K562 (cell line): ENCODE measurements around the gene RPL22L1. TPM values are rescaled to one million over a fixed set of nuclear protein-coding genes. Genes with fewer than 3 reads are reported as not detected.
A peak's percentile ranks its signal among the peaks of the same experiment; 100 is the strongest.

Source experiments
- ATAC-seq: fragments of 200-7000 bp; cut with Tn5 transposase; 3 replicates; pipeline ENCODE4 v1.9.1; 2020; ENCODE audit warnings: moderate library complexity
- BruUV-seq: library from RNA; stranded (reverse); fragments of 400-500 nt; replicated peaks from 2 replicates; lab custom pipeline; 2021; lab: Mats Ljungman, UMichigan
- CTCF ChIA-PET: fragments of 300-600 bp; formaldehyde crosslinking; extraction: SDS; loops from one replicate; lab custom pipeline; 2021; ENCODE audit warnings: low intra/inter-chr PET ratio; lab: Yijun Ruan, JAX
- POLR2A ChIA-PET: fragments of 300-600, 350-650 bp; sonication (Branson Sonifier 250); formaldehyde crosslinking; extraction: SDS; loops from one replicate; lab custom pipeline; 2021; ENCODE audit warnings: antibody characterized with exemption, inconsistent platforms; lab: Yijun Ruan, JAX
- DNase-seq, 4 experiments: peaks; one replicate each; pipeline versions ENCODE4 v3.0.0 to v3.0.0-alpha.2; 2011 to 2018; ENCODE audit warnings: low spot score in 3 of 4, mixed read lengths in 3 of 4; ENCODE audit errors: extremely low read depth in 1 of 4
- FAIRE-seq: peaks from 2 replicates; lab custom pipeline; 2011; peaks lifted over from hg19 to GRCh38; lab: Jason Lieb, UNC
- H2AFZ ChIP-seq: 2 replicates; pipeline ENCODE4 v1.6.0; 2011; ENCODE audit warnings: low read depth, low read length, control low read depth, inconsistent platforms
- H3K27ac ChIP-seq: fragments of 200-600 bp; 3 replicates; pipeline ENCODE4 v1.8.0; 2011; ENCODE audit warnings: low read depth, mild to moderate bottlenecking, control low read depth, inconsistent platforms, low read length, moderate library complexity, mixed read lengths; ENCODE audit errors: extremely low read depth
- H3K27me3 ChIP-seq, 2 experiments: fragments of 300-600 bp in 1 of 2; 2 replicates in 1 of 2; 3 replicates in 1 of 2; pipeline versions ENCODE4 v1.6.0 to v1.8.0; 2011; ENCODE audit warnings: inconsistent platforms in 2 of 2, low read length in 2 of 2, mild to moderate bottlenecking in 1 of 2, mixed read lengths in 1 of 2, moderate library complexity in 1 of 2; ENCODE audit not compliant: control insufficient read depth in 2 of 2, insufficient read depth in 2 of 2
- H3K36me3 ChIP-seq: fragments of 300-600 bp; 3 replicates; pipeline ENCODE4 v1.8.0; 2011; ENCODE audit warnings: mild to moderate bottlenecking, low read length, inconsistent platforms; ENCODE audit not compliant: control insufficient read depth, insufficient read depth
- H3K4me1 ChIP-seq, 2 experiments: fragments of 200-600 bp in 1 of 2; replicated peaks in 1 of 2; 2 replicates in 1 of 2; 3 replicates in 1 of 2; pipeline versions ENCODE4 v1.5.1 to v1.8.0; 2011; ENCODE audit warnings: inconsistent platforms in 2 of 2, low read length in 2 of 2, mild to moderate bottlenecking in 1 of 2, mixed read lengths in 1 of 2, moderate library complexity in 1 of 2; ENCODE audit not compliant: control insufficient read depth in 2 of 2, insufficient read depth in 2 of 2
- H3K4me2 ChIP-seq: 2 replicates; pipeline ENCODE4 v1.6.1; 2011; ENCODE audit warnings: low read length, control low read depth, inconsistent platforms, mixed read lengths; ENCODE audit not compliant: insufficient read depth
- H3K4me3 ChIP-seq: fragments of 200-600 bp; sonication (generic), shearing (Covaris generic); 2 replicates; pipeline ENCODE4 v1.5.1; 2016; ENCODE audit warnings: control low read depth, inconsistent platforms
- H3K79me2 ChIP-seq: fragments of 200-600 bp; 3 replicates; pipeline ENCODE4 v1.8.0; 2011; ENCODE audit warnings: low read length, inconsistent platforms; ENCODE audit not compliant: control insufficient read depth, insufficient read depth
- H3K9ac ChIP-seq, 2 experiments: 2 replicates each; pipeline versions ENCODE4 v1.6.0 to v1.6.1; 2011; ENCODE audit warnings: low read depth in 2 of 2, low read length in 2 of 2, control low read depth in 1 of 2, inconsistent platforms in 1 of 2, mild to moderate bottlenecking in 1 of 2, mixed read lengths in 1 of 2; ENCODE audit not compliant: insufficient read depth in 1 of 2
- H3K9me1 ChIP-seq: one replicate; pipeline ENCODE4 v1.6.0; 2011; ENCODE audit warnings: inconsistent platforms, mild to moderate bottlenecking, low read length, moderate library complexity; ENCODE audit not compliant: control insufficient read depth, insufficient read depth
- H3K9me3 ChIP-seq: replicated peaks from 2 replicates; pipeline ENCODE4 v1.5.1; 2011; ENCODE audit warnings: low read depth, low read length, inconsistent platforms; ENCODE audit not compliant: control insufficient read depth, insufficient read depth
- H4K20me1 ChIP-seq: replicated peaks from 2 replicates; pipeline ENCODE4 v1.6.1; 2011; ENCODE audit warnings: low read length, inconsistent platforms, mixed read lengths; ENCODE audit not compliant: control insufficient read depth, insufficient read depth
- BRD9 ChIP-seq: fragments of 450-650 bp; IDR thresholded peaks from 2 replicates; pipeline ENCODE4 v1.6.1; 2018; ENCODE audit warnings: low read depth; ENCODE audit not compliant: partially characterized antibody
- C11orf30 ChIP-seq: fragments of 450-650 bp; IDR thresholded peaks from 2 replicates; pipeline ENCODE4 v1.6.1; 2016; ENCODE audit warnings: low read depth, mild to moderate bottlenecking
- CEBPG ChIP-seq, 3 experiments: fragments of 200-800 bp in 1 of 3; sonication (Bioruptor generic) in 1 of 3; sonication (generic) in 1 of 3; formaldehyde crosslinking in 1 of 3; IDR thresholded peaks in 2 of 3; conservative IDR thresholded peaks in 1 of 3; 2 replicates each; pipeline versions ENCODE4 v1.6.1 to v1.8.0; 2016 to 2022; ENCODE audit warnings: missing compliant biosample characterization in 2 of 3, missing genetic modification characterization in 2 of 3, mild to moderate bottlenecking in 1 of 3, missing genetic modification reagents in 1 of 3
- DLX4 ChIP-seq: fragments of 250-450 bp; sonication (Bioruptor Pico); IDR thresholded peaks from 2 replicates; pipeline ENCODE4 v1.6.1; 2021; ENCODE audit warnings: mild to moderate bottlenecking
- KLF13 ChIP-seq: fragments of 450-650 bp; IDR thresholded peaks from 2 replicates; pipeline ENCODE4 v1.6.1; 2016; ENCODE audit warnings: missing genetic modification characterization, low read depth, mild to moderate bottlenecking, missing compliant biosample characterization, moderate library complexity, borderline replicate concordance
- NR4A1 ChIP-seq, 2 experiments: fragments of 250-450 bp in 1 of 2; fragments of 450-650 bp in 1 of 2; sonication (Bioruptor Pico) in 1 of 2; IDR thresholded peaks; 2 replicates each; pipeline versions ENCODE4 v1.4.0 to v1.6.1; 2016 to 2020; ENCODE audit warnings: mild to moderate bottlenecking in 2 of 2, missing compliant biosample characterization in 1 of 2, missing genetic modification characterization in 1 of 2, moderate library complexity in 1 of 2
- PHF21A ChIP-seq: fragments of 450-650 bp; IDR thresholded peaks from 2 replicates; pipeline ENCODE4 v1.6.1; 2017; ENCODE audit warnings: low read depth, borderline replicate concordance
- STAT6 ChIP-seq: sonication (generic); formaldehyde crosslinking; IDR thresholded peaks from 2 replicates; pipeline ENCODE4 v1.8.1; 2023; ENCODE audit warnings: mild to moderate bottlenecking, missing genetic modification reagents
- TRIM24 ChIP-seq, 2 experiments: fragments of 450-650 bp; IDR thresholded peaks; 2 replicates each; pipeline ENCODE4 v1.6.1; 2016
- ZBTB49 ChIP-seq: sonication (generic); formaldehyde crosslinking; IDR thresholded peaks from 2 replicates; pipeline ENCODE4 v1.8.0; 2022; ENCODE audit warnings: missing genetic modification reagents, mild to moderate bottlenecking, borderline replicate concordance
- ZNF316 ChIP-seq: fragments of 450-650 bp; IDR thresholded peaks from 2 replicates; pipeline ENCODE4 v1.6.1; 2016
- ZNF445 ChIP-seq: fragments of 250-450 bp; sonication (Bioruptor Pico); IDR thresholded peaks from 2 replicates; pipeline ENCODE4 v1.4.0; 2020; ENCODE audit warnings: low read depth, mild to moderate bottlenecking, moderate library complexity
- ZNF77 ChIP-seq: fragments of 250-450 bp; sonication (Bioruptor Pico); IDR thresholded peaks from 2 replicates; pipeline ENCODE4 v1.5.0; 2020
- WGBS: fragments of 100-300 bp; shearing (Covaris generic); methylation state at CpG from one replicate; pipeline ENCODE4 v1.1.6; 2016; ENCODE audit warnings: low coverage, mixed read lengths; ENCODE audit not compliant: insufficient coverage; ENCODE audit errors: missing lambda C conversion rate; 5-methylcytosine and 5-hydroxymethylcytosine counted together
- in situ Hi-C: fragments of 300-500 bp; cut with MboI; formaldehyde crosslinking; loops from 4 replicates; pipeline ENCODE4 v1.15.0; 2018; ENCODE audit warnings: inconsistent platforms, mixed read lengths
- intact Hi-C: fragments of 100-400 bp; cut with micrococcal nuclease; formaldehyde crosslinking; loops from 2 replicates; pipeline ENCODE4 v1.14.2; 2022
- polyA plus RNA-seq, 8 experiments: library from polyadenylated mRNA; depleted of rRNA in 4 of 8; stranded (reverse) in 5 of 8; unstranded in 3 of 8; fragments of >200 nt; fragmentation: Nextera tagmentation in 2 of 8; fragmentation: Illumina TruSeq in 1 of 8; extraction: Ambion mirVana in 2 of 8; extraction: Trizol in 1 of 8; gene quantifications; 2 replicates each; pipeline versions ENCODE4 v1.2.1 to v1.2.3, GENCODE V29; 2011 to 2014; ENCODE audit warnings: inconsistent platforms in 1 of 8, missing spikeins in 1 of 8
- total RNA-seq, 7 experiments: library from RNA; depleted of rRNA in 6 of 7; stranded (reverse); fragments of >200 nt in 6 of 7; fragmentation: Illumina TruSeq in 2 of 7; extraction: Trizol in 2 of 7; gene quantifications; 2 replicates each; pipeline versions ENCODE4 v1.2.1 to v1.2.3, GENCODE V29; 2011 to 2021; ENCODE audit warnings: low replicate concordance in 1 of 7

RPL22L1 gene
- total and polyA plus RNA-seq, 9 of the 15 experiments (the other 6 are each of a cell fraction or from before 2014, with no cell fraction given), result 53.9 to 198 (median 108) TPM

- H3K4me3 ChIP-seq, result no peak overlapping the region
- H3K79me2 ChIP-seq, result peaks cover 20% of the 10 kb centered on the region
- WGBS, result 94% methylated on average over 14 of the region's 17 CpGs
- intact Hi-C loops (no loop called here), in situ Hi-C loops (no loop called here)
- peaks cover 11% of the 10 kb centered on the region for H3K9me3 ChIP-seq
- CTCF ChIA-PET, result interaction anchor here (0.5 kb wide), 1 partner anchor 386 kb away, joined by 4 read pairs; no protein-coding TSS in a partner anchor
- BruUV-seq, result TSS peak; percentile 93
- peaks cover 3% of the 10 kb centered on the region for H3K9me1 ChIP-seq
- no peak for DNase-seq
- peaks cover 7% of the 10 kb centered on the region; the same call in 1 of the 3 replicates for H3K36me3 ChIP-seq
- POLR2A ChIA-PET, result interaction anchor here (0.6 to 1.5 kb wide), 3 partner anchors 44 to 1146 kb away, joined by 3 to 6 read pairs (median 5); no protein-coding TSS in a partner anchor
- H3K27me3 ChIP-seq, result no peaks in the 10 kb centered on the region
- peaks cover 2 to 14% of the 10 kb centered on the region in 2 experiments; a peak in 3 of 5 replicates for H3K4me1 ChIP-seq
- FAIRE-seq, result no peak
- peak overlapping the region; percentile 42; the same call in 1 of the 2 replicates for H3K4me2 ChIP-seq
- H3K27ac ChIP-seq, result peak overlapping the region; percentile 56; the same call in 1 of the 3 replicates
- no peak overlapping the region for H3K9ac ChIP-seq
- peak overlapping the region; percentile 93 for H2AFZ ChIP-seq
- no peak for ATAC-seq
- no peaks in the 10 kb centered on the region for H4K20me1 ChIP-seq
- TF ChIP-seq ZNF445 (no peak), PHF21A (no peak), ZBTB49 (no peak), CEBPG (CRISPR knock-in tag; IDR thresholded peaks at IDR 0.05) (peak; percentile 39; the same call in 1 of the 2 replicates), CEBPG (tag; conservative IDR thresholded peaks at IDR 0.05 in 1 of 2, IDR thresholded peaks at IDR 0.05 in 1 of 2) (no peak; a peak in 2 of 4 replicates), C11orf30 (peak; percentile 31; the same call in 1 of the 2 replicates), TRIM24 (IDR thresholded peaks at IDR 0.05) (0 out of 4 replicates have a peak, but pooled peaks of 1 of the 2 experiments have one; percentile 15), NR4A1 (CRISPR knock-in tag; IDR thresholded peaks at IDR 0.05) (no peak), NR4A1 (tag; IDR thresholded peaks at IDR 0.05) (0 out of 2 replicates have a peak, but pooled peaks have one; percentile 8), DLX4 (CRISPR knock-in tag) (no peak), ZNF316 (peak; percentile 56), KLF13 (tag) (no peak), BRD9 (no peak), ZNF77 (CRISPR knock-in tag) (no peak), STAT6 (CRISPR knock-in tag) (no peak)
Measured at GRCh38 chr3:170909129-170909903, 39.3 kb upstream of the RPL22L1 start.
